Mammary epithelial cell (primary cell): ENCODE data around the gene PTPN2.

Experiments
- CTCF ChIP-seq, 2 donors: IDR thresholded peaks in 1 of 2; conservative IDR thresholded peaks in 1 of 2; 2 replicates each; pipeline ENCODE4 v1.5.1; 2011 to 2012; ENCODE audit warnings: inconsistent platforms in 2 of 2, low read length in 2 of 2, mild to moderate bottlenecking in 2 of 2, control low read depth in 1 of 2, low read depth in 1 of 2; ENCODE audit not compliant: insufficient read depth in 1 of 2; ENCODE audit errors: extremely low read depth in 1 of 2
- EZH2 ChIP-seq: IDR thresholded peaks from 2 replicates; pipeline ENCODE4 v1.6.1; 2012; ENCODE audit warnings: low read length, inconsistent platforms, borderline replicate concordance

GRCh38 chr18:12747530-12748315 lies 136.3 kb downstream of the PTPN2 start:
- no peak for TF ChIP-seq CTCF (conservative IDR thresholded peaks at IDR 0.05 in 1 of 2, IDR thresholded peaks at IDR 0.05 in 1 of 2; ENCODE audit: extremely low read depth in 1 of 2, insufficient read depth in 1 of 2, low read depth in 1 of 2, low read length in 2 of 2)
- TF ChIP-seq EZH2 = no peak
